Measurements from ENCODE around the gene PITX2. TPM values are rescaled to one million over a fixed set of nuclear protein-coding genes. Genes with fewer than 3 reads are reported as not detected.
"Not testable (repeated sequence)": the region's sequence is repeated elsewhere in the genome, so short reads cannot be mapped to it uniquely, and the experiment has no call there.

PITX2 gene
- total RNA-seq, 1 donor from 2014 or later = 0.29 TPM

- H3K36me3 ChIP-seq (ENCODE audit: control insufficient read depth, insufficient read depth, low read length) = no peaks in the 10 kb centered on the region
- TF ChIP-seq CTCF (IDR thresholded peaks at IDR 0.05; ENCODE audit: insufficient read depth, low read length, poor library complexity, severe bottlenecking) = no peak
- H3K27me3 ChIP-seq (ENCODE audit: control insufficient read depth, insufficient read depth, low read length) = no peaks in the 10 kb centered on the region
- no peak for DNase-seq (ENCODE audit: low read depth)
- no peak overlapping the region for H3K4me3 ChIP-seq (ENCODE audit: low read depth, low read length)
Observed at GRCh38 chr4:110587666-110588285, 35.1 kb downstream of the PITX2 start.

- DNase-seq (ENCODE audit: low read depth) = peak; percentile 43
- no peaks in the 10 kb centered on the region for H3K27me3 ChIP-seq (ENCODE audit: control insufficient read depth, insufficient read depth, low read length)
- TF ChIP-seq CTCF (IDR thresholded peaks at IDR 0.05; ENCODE audit: insufficient read depth, low read length, poor library complexity, severe bottlenecking) = peak; percentile 59
- no peak overlapping the region for H3K4me3 ChIP-seq (ENCODE audit: low read depth, low read length)
- H3K36me3 ChIP-seq (ENCODE audit: control insufficient read depth, insufficient read depth, low read length) = no peaks in the 10 kb centered on the region
Observed at GRCh38 chr4:110586131-110586850, 36.6 kb downstream of the PITX2 start.

GRCh38 chr4:110576696-110577095 lies 46.2 kb downstream of the PITX2 start:
- DNase-seq (ENCODE audit: low read depth) = not testable (repeated sequence)

More at GRCh38 chr4:110576696-110577095, 46.2 kb downstream of the PITX2 start:
- not testable (repeated sequence) for H3K27me3 ChIP-seq (ENCODE audit: control insufficient read depth, insufficient read depth, low read length); H3K4me3 ChIP-seq (ENCODE audit: low read depth, low read length); H3K36me3 ChIP-seq (ENCODE audit: control insufficient read depth, insufficient read depth, low read length)

Other genes starting within 250 kb of the PITX2 start
- gene ENPEP, start 146.9 kb downstream of the PITX2 start, total RNA-seq = 4.6 TPM in 2 replicates